PFSK-1 (cell line): Measurements from ENCODE around the gene DHFR.

ENCODE experiments used
- FOXP2 ChIP-seq: optimal IDR thresholded peaks from 2 replicates; pipeline ENCODE3; 2011; ENCODE audit warnings: borderline replicate concordance, control low read depth, inconsistent platforms; ENCODE audit not compliant: insufficient read depth; ENCODE audit errors: extremely low read length, extremely low read depth
- POLR2AphosphoS5 ChIP-seq: IDR thresholded peaks from 2 replicates; pipeline ENCODE4 v1.6.1; 2012; ENCODE audit warnings: low read depth, mild to moderate bottlenecking, control low read depth, low read length, moderate library complexity
- REST ChIP-seq, 2 experiments: IDR thresholded peaks; 2 replicates each; pipeline versions ENCODE4 v1.6.1 to v1.8.0; 2011 to 2012; ENCODE audit warnings: low read depth in 2 of 2, low read length in 2 of 2, control low read depth in 1 of 2, inconsistent platforms in 1 of 2, mild to moderate bottlenecking in 1 of 2, moderate library complexity in 1 of 2; ENCODE audit not compliant: insufficient read depth in 1 of 2
- TAF1 ChIP-seq: IDR thresholded peaks from 2 replicates; pipeline ENCODE4 v1.6.1; 2012; ENCODE audit warnings: low read length, control low read depth, borderline replicate concordance; ENCODE audit not compliant: insufficient read depth

DNA sequence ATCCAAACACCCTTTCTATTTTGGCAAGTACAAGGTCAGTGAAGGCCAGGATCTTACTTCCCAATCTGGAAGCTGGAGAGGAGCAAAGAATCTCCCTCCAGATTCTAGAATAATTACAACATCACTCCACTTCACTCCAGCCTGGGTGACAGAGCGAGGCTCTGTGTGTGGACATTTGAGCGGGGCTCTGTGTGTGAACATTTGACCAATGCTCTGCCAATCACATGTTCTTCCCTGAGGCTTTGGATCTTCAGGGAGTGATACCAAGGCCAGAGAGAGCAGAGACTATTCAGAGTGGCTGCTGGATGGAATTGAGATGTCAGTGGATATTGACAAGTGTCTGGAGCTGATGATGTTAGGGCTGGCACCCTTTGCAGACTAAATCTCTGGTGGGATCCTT, 60.0 kb downstream of the DHFR start:
- no peak for TF ChIP-seq FOXP2
- no peak for TF ChIP-seq TAF1
- no peak for TF ChIP-seq POLR2AphosphoS5
- TF ChIP-seq REST (IDR thresholded peaks at IDR 0.05; ENCODE audit: insufficient read depth in 1 of 2, low read depth in 2 of 2, low read length in 2 of 2), result no peak
